ENCODE data around the gene F12.

GRCh38 chr5:177365845-177366527, 43.4 kb downstream of the F12 start:
- TF ChIP-seq FOXM1 (IDR thresholded peaks at IDR 0.05; ENCODE audit: borderline replicate concordance) (no peak), ELF4 (IDR thresholded peaks at IDR 0.05) (no peak), BHLHE40 (IDR thresholded peaks at IDR 0.05; ENCODE audit: borderline replicate concordance) (no peak), FOXK2 (IDR thresholded peaks at IDR 0.05) (no peak), LEF1 (IDR thresholded peaks at IDR 0.05; ENCODE audit: borderline replicate concordance) (no peak), HDGF (IDR thresholded peaks at IDR 0.05; ENCODE audit: borderline replicate concordance) (no peak), L3MBTL2 (conservative IDR thresholded peaks at IDR 0.05) (no peak), SP1 (IDR thresholded peaks at IDR 0.05) (no peak), ZNF384 (IDR thresholded peaks at IDR 0.05) (no peak), FOXA1 (IDR thresholded peaks at IDR 0.05) (no peak), TARDBP (IDR thresholded peaks at IDR 0.05) (no peak)
